Measurements from ENCODE around the gene ANGPTL3. TPM values are rescaled to one million over a fixed set of nuclear protein-coding genes. Genes with fewer than 3 reads are reported as not detected.

ANGPTL3 gene
- total and polyA plus RNA-seq, 2 of the 13 experiments (the other 11 are each of a cell fraction or from before 2014, with no cell fraction given): 0.40 to 0.51 TPM

GRCh38 chr1:62621907-62622306 is 24.6 kb downstream of the ANGPTL3 start (continued):
- TF ChIP-seq UBTF (CRISPR knock-in tag; IDR thresholded peaks at IDR 0.05): 0 out of 2 replicates have a peak, but pooled peaks have one; percentile 16
- TF ChIP-seq ZMYM2 (CRISPR knock-in tag; IDR thresholded peaks at IDR 0.05): 0 out of 2 replicates have a peak, but pooled peaks have one; percentile 30
- peak; percentile 96 for TF ChIP-seq DMAP1 (CRISPR knock-in tag; IDR thresholded peaks at IDR 0.05)
- TF ChIP-seq TCF7 (IDR thresholded peaks at IDR 0.05; ENCODE audit: low read depth): peak; percentile 71
- peak; percentile 92 for TF ChIP-seq JUN (CRISPR knock-in tag; IDR thresholded peaks at IDR 0.05)
- 0 out of 2 replicates have a peak, but pooled peaks have one; percentile 55 for TF ChIP-seq ZNF343 (CRISPR knock-in tag; IDR thresholded peaks at IDR 0.05)
- TF ChIP-seq HNRNPK (IDR thresholded peaks at IDR 0.05; ENCODE audit: low read depth, low read length, poor library complexity, severe bottlenecking): no peak
- TF ChIP-seq SMC3 (IDR thresholded peaks at IDR 0.05; ENCODE audit: low read length): peak; percentile 38
- peak; percentile 59 for TF ChIP-seq HHEX (CRISPR knock-in tag; IDR thresholded peaks at IDR 0.05)
- no peak for TF ChIP-seq NFRKB (IDR thresholded peaks at IDR 0.05)
- peak; percentile 31 for TF ChIP-seq ASH2L (IDR thresholded peaks at IDR 0.05; ENCODE audit: insufficient read length, low read depth, low read length)
- TF ChIP-seq AHR (CRISPR knock-in tag; IDR thresholded peaks at IDR 0.05): peak; percentile 64; the same call in 1 of the 2 replicates
- TF ChIP-seq WIZ (CRISPR knock-in tag; IDR thresholded peaks at IDR 0.05): 0 out of 2 replicates have a peak, but pooled peaks have one; percentile 56
- peak; percentile 67 for TF ChIP-seq PATZ1 (CRISPR knock-in tag; IDR thresholded peaks at IDR 0.05)
- TF ChIP-seq PTBP1 (IDR thresholded peaks at IDR 0.05; ENCODE audit: low read depth, low read length, poor library complexity, severe bottlenecking): no peak
- TF ChIP-seq NRL (CRISPR knock-in tag; IDR thresholded peaks at IDR 0.05; ENCODE audit: borderline replicate concordance): no peak
- no peak for TF ChIP-seq NBN (conservative IDR thresholded peaks at IDR 0.05)
- TF ChIP-seq DNMT3B (CRISPR knock-in tag; conservative IDR thresholded peaks at IDR 0.05): peak; percentile 96
- peak; percentile 99 for TF ChIP-seq CEBPB (IDR thresholded peaks at IDR 0.05; ENCODE audit: borderline replicate concordance, low read depth, low read length)
- 0 out of 2 replicates have a peak, but pooled peaks have one; percentile 72 for TF ChIP-seq ZNF230 (CRISPR knock-in tag; IDR thresholded peaks at IDR 0.05)
- TF ChIP-seq ZNF17 (CRISPR knock-in tag; IDR thresholded peaks at IDR 0.05): no peak
- no peak for TF ChIP-seq ZNF761 (CRISPR knock-in tag; conservative IDR thresholded peaks at IDR 0.05)
- no peak for TF ChIP-seq ZNF660 (CRISPR knock-in tag; IDR thresholded peaks at IDR 0.05; ENCODE audit: borderline replicate concordance, low read depth)
- no peak for TF ChIP-seq EZH2 (conservative IDR thresholded peaks at IDR 0.05; ENCODE audit: low read depth, low read length)
- TF ChIP-seq ZNF232 (CRISPR knock-in tag; IDR thresholded peaks at IDR 0.05; ENCODE audit: borderline replicate concordance): 0 out of 2 replicates have a peak, but pooled peaks have one; percentile 23
- peak; percentile 91 for TF ChIP-seq PAXIP1 (CRISPR knock-in tag; conservative IDR thresholded peaks at IDR 0.05)
